ENCODE data around the gene ARFGAP3.

- TF ChIP-seq, protein P1, sequence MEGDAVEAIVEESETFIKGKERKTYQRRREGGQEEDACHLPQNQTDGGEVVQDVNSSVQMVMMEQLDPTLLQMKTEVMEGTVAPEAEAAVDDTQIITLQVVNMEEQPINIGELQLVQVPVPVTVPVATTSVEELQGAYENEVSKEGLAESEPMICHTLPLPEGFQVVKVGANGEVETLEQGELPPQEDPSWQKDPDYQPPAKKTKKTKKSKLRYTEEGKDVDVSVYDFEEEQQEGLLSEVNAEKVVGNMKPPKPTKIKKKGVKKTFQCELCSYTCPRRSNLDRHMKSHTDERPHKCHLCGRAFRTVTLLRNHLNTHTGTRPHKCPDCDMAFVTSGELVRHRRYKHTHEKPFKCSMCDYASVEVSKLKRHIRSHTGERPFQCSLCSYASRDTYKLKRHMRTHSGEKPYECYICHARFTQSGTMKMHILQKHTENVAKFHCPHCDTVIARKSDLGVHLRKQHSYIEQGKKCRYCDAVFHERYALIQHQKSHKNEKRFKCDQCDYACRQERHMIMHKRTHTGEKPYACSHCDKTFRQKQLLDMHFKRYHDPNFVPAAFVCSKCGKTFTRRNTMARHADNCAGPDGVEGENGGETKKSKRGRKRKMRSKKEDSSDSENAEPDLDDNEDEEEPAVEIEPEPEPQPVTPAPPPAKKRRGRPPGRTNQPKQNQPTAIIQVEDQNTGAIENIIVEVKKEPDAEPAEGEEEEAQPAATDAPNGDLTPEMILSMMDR (conservative IDR thresholded peaks at IDR 0.05 in 1 of 2, IDR thresholded peaks at IDR 0.05 in 1 of 2; ENCODE audit: extremely low read depth in 1 of 2, insufficient read depth in 1 of 2, low read depth in 1 of 2, low read length in 2 of 2): peak; percentile 61 to 76
- TF ChIP-seq EZH2 (IDR thresholded peaks at IDR 0.05; ENCODE audit: borderline replicate concordance, low read length): no peak
Observed at GRCh38 chr22:42820045-42820763, 36.9 kb downstream of the ARFGAP3 start.
